Measurements from ENCODE around the gene TBC1D7. TPM values are rescaled to one million over a fixed set of nuclear protein-coding genes. Genes with fewer than 3 reads are reported as not detected.

Gene TBC1D7
- total RNA-seq, 4 donors from 2014 or later, result 6.9 to 10.7 (median 9.6) TPM

GRCh38 chr6:13268913-13269518, 59.3 kb downstream of the TBC1D7 start:
- intact Hi-C loops (cut with DNase I), result no loop called here
- TF ChIP-seq POLR2A (IDR thresholded peaks at IDR 0.05) (no peak), CTCF (IDR thresholded peaks at IDR 0.05) (no peak)
- no peak overlapping the region for H3K4me3 ChIP-seq (replicated peaks in 1 of 3)
- H3K9me3 ChIP-seq, result no peaks in the 10 kb centered on the region
- peak in 1 of 2 donors; percentile 24 for DNase-seq
- no peaks in the 10 kb centered on the region for H3K36me3 ChIP-seq
- H3K27ac ChIP-seq, result no peak overlapping the region
- WGBS, 2 donors, result 54 to 61% methylated on average over 8 of the region's 8 CpGs
- H3K4me1 ChIP-seq, result no peaks in the 10 kb centered on the region
- H3K27me3 ChIP-seq, result no peaks in the 10 kb centered on the region

GRCh38 chr6:13267142-13267651, 61.1 kb downstream of the TBC1D7 start:
- no peaks in the 10 kb centered on the region for H3K9me3 ChIP-seq
- H3K27ac ChIP-seq, result no peak overlapping the region
- no peaks in the 10 kb centered on the region for H3K36me3 ChIP-seq
- H3K4me1 ChIP-seq, result no peaks in the 10 kb centered on the region
- no peak overlapping the region for H3K4me3 ChIP-seq (replicated peaks in 1 of 3)
- H3K27me3 ChIP-seq, result no peaks in the 10 kb centered on the region
- 89 to 97% methylated on average over 2 of the region's 2 CpGs for WGBS, 2 donors
- intact Hi-C loops (cut with DNase I), result no loop called here
- no peak for DNase-seq
- TF ChIP-seq CTCF (IDR thresholded peaks at IDR 0.05) (no peak), POLR2A (IDR thresholded peaks at IDR 0.05) (no peak)

GRCh38 chr6:13263669-13264068, 64.7 kb downstream of the TBC1D7 start:
- WGBS, 2 donors, result 88 to 95% methylated on average over 6 of the region's 6 CpGs
- TF ChIP-seq CTCF (IDR thresholded peaks at IDR 0.05) (no peak), POLR2A (IDR thresholded peaks at IDR 0.05) (no peak)
- Histone ChIP-seq H3K4me1 (no peaks in the 10 kb centered on the region), H3K36me3 (no peaks in the 10 kb centered on the region), H3K27me3 (no peaks in the 10 kb centered on the region), H3K27ac (no peak overlapping the region), H3K9me3 (no peaks in the 10 kb centered on the region), H3K4me3 (replicated peaks in 1 of 3) (no peak overlapping the region)
- no peak for DNase-seq
- intact Hi-C loops (cut with DNase I), result no loop called here

GRCh38 chr6:13262302-13263230, 65.8 kb downstream of the TBC1D7 start:
- WGBS, 2 donors, result 45 to 61% methylated on average over 1 of the region's 1 CpG
- no peak for TF ChIP-seq CTCF (IDR thresholded peaks at IDR 0.05)
- no peak overlapping the region for H3K4me3 ChIP-seq (replicated peaks in 1 of 3)
- H3K4me1 ChIP-seq, result no peaks in the 10 kb centered on the region
- intact Hi-C loops (cut with DNase I), result no loop called here
- no peaks in the 10 kb centered on the region for H3K9me3 ChIP-seq
- H3K36me3 ChIP-seq, result no peaks in the 10 kb centered on the region
- H3K27ac ChIP-seq, result no peak overlapping the region
- no peaks in the 10 kb centered on the region for H3K27me3 ChIP-seq
- DNase-seq, result no peak

All from thyroid gland (tissue), 4 donors.